WTC11 (cell line): ENCODE measurements around the gene SLC35F1. TPM values are rescaled to one million over a fixed set of nuclear protein-coding genes. Genes with fewer than 3 reads are reported as not detected.

ENCODE experiments used
- ATAC-seq: fragments of 200-7000 bp; cut with Tn5 transposase; 2 replicates; pipeline ENCODE4 v1.10.0; 2021; ENCODE audit warnings: mild to moderate bottlenecking, moderate library complexity
- CTCF ChIA-PET: fragments of 300-600 bp; sonication (Branson Sonifier 250); formaldehyde crosslinking; loops from one replicate; lab custom pipeline; 2021; ENCODE audit warnings: antibody characterized with exemption; lab: Charles Lee
- POLR2A ChIA-PET: fragments of 350-600 bp; sonication (Branson Sonifier 250); formaldehyde crosslinking; loops from one replicate; lab custom pipeline; 2021; ENCODE audit warnings: antibody characterized with exemption; lab: Charles Lee
- DNase-seq: peaks from one replicate; pipeline ENCODE4 v3.0.0; 2021; ENCODE audit warnings: low spot score
- H3K27ac Mint-ChIP-seq: 2 replicates; pipeline ENCODE4 v1.8.0; 2021; ENCODE audit warnings: mixed read lengths
- H3K27me3 Mint-ChIP-seq: 2 replicates; pipeline ENCODE4 v1.8.0; 2021; ENCODE audit warnings: low read depth, mild to moderate bottlenecking, moderate library complexity, mixed read lengths
- H3K36me3 Mint-ChIP-seq: 2 replicates; pipeline ENCODE4 v1.8.0; 2021; ENCODE audit warnings: mixed read lengths
- H3K4me1 Mint-ChIP-seq: 2 replicates; pipeline ENCODE4 v1.8.0; 2022; ENCODE audit warnings: mixed read lengths
- H3K4me3 Mint-ChIP-seq: 2 replicates; pipeline ENCODE4 v1.8.0; 2021; ENCODE audit warnings: mild to moderate bottlenecking, moderate library complexity, mixed read lengths
- H3K9me3 Mint-ChIP-seq: 2 replicates; pipeline ENCODE4 v1.8.0; 2021; ENCODE audit warnings: mixed read lengths
- AFF4 ChIP-seq: sonication (generic); formaldehyde crosslinking; IDR thresholded peaks from 2 replicates; pipeline ENCODE4 v1.8.1; 2023; ENCODE audit warnings: mild to moderate bottlenecking, missing genetic modification reagents, borderline replicate concordance
- ATF2 ChIP-seq: sonication (generic); formaldehyde crosslinking; IDR thresholded peaks from 2 replicates; pipeline ENCODE4 v1.8.1; 2022; ENCODE audit warnings: low read depth, missing genetic modification reagents, borderline replicate concordance
- E2F4 ChIP-seq: sonication (generic); formaldehyde crosslinking; IDR thresholded peaks from 2 replicates; pipeline ENCODE4 v1.8.1; 2022; ENCODE audit warnings: low read depth, mild to moderate bottlenecking, moderate library complexity, missing genetic modification reagents, borderline replicate concordance
- ERG ChIP-seq: fragments of 250-450 bp; sonication (Bioruptor Pico); IDR thresholded peaks from 2 replicates; pipeline ENCODE4 v1.8.0; 2021; ENCODE audit warnings: mild to moderate bottlenecking
- FOXK1 ChIP-seq: sonication (generic); formaldehyde crosslinking; IDR thresholded peaks from 2 replicates; pipeline ENCODE4 v1.8.0; 2022; ENCODE audit warnings: mild to moderate bottlenecking, moderate library complexity, missing genetic modification reagents
- FOXP1 ChIP-seq: sonication (generic); formaldehyde crosslinking; IDR thresholded peaks from 2 replicates; pipeline ENCODE4 v1.8.0; 2022; ENCODE audit warnings: missing genetic modification reagents, mild to moderate bottlenecking, moderate library complexity, borderline replicate concordance
- JAZF1 ChIP-seq: fragments of 250-450 bp; sonication (Bioruptor Pico); IDR thresholded peaks from 2 replicates; pipeline ENCODE4 v1.9.0; 2021; ENCODE audit warnings: moderate library complexity, mild to moderate bottlenecking, inconsistent platforms
- MLX ChIP-seq: sonication (generic); formaldehyde crosslinking; IDR thresholded peaks from 2 replicates; pipeline ENCODE4 v1.8.1; 2023; ENCODE audit warnings: mild to moderate bottlenecking, missing genetic modification reagents, moderate library complexity
- OVOL2 ChIP-seq: fragments of 250-450 bp; sonication (Bioruptor Pico); IDR thresholded peaks from 2 replicates; pipeline ENCODE4 v1.9.0; 2021; ENCODE audit warnings: mild to moderate bottlenecking, borderline replicate concordance
- PRDM15 ChIP-seq: sonication (generic); formaldehyde crosslinking; IDR thresholded peaks from 2 replicates; pipeline ENCODE4 v1.8.0; 2022; ENCODE audit warnings: missing genetic modification reagents
- TEAD1 ChIP-seq: sonication (generic); formaldehyde crosslinking; IDR thresholded peaks from 2 replicates; pipeline ENCODE4 v1.8.0; 2022; ENCODE audit warnings: mild to moderate bottlenecking, missing genetic modification reagents
- ZBTB43 ChIP-seq: sonication (generic); formaldehyde crosslinking; IDR thresholded peaks from 2 replicates; pipeline ENCODE4 v1.8.1; 2023; ENCODE audit warnings: mild to moderate bottlenecking, missing genetic modification reagents
- ZNF138 ChIP-seq: sonication (generic); formaldehyde crosslinking; conservative IDR thresholded peaks from 2 replicates; pipeline ENCODE4 v1.8.1; 2022; ENCODE audit warnings: mild to moderate bottlenecking, moderate library complexity, missing genetic modification reagents
- ZNF232 ChIP-seq: sonication (generic); formaldehyde crosslinking; IDR thresholded peaks from 2 replicates; pipeline ENCODE4 v1.8.0; 2022; ENCODE audit warnings: mild to moderate bottlenecking, missing genetic modification reagents
- ZNF281 ChIP-seq: sonication (generic); formaldehyde crosslinking; IDR thresholded peaks from 2 replicates; pipeline ENCODE4 v1.8.0; 2023; ENCODE audit warnings: mild to moderate bottlenecking, missing genetic modification reagents
- ZNF532 ChIP-seq: fragments of 250-450 bp; sonication (Bioruptor Pico); IDR thresholded peaks from 2 replicates; pipeline ENCODE4 v1.9.0; 2021; ENCODE audit warnings: mild to moderate bottlenecking, borderline replicate concordance
- total RNA-seq: library from RNA; stranded (reverse); gene quantifications from 3 replicates; pipeline ENCODE4 v1.2.3, GENCODE V29; 2021

The SLC35F1 gene
- total RNA-seq, 1 experiment from 2014 or later, result 11.0 TPM

- ATAC-seq (no peak), DNase-seq (no peak)
- Mint-ChIP-seq H3K9me3 (peaks cover 3% of the 10 kb centered on the region; the same call in 1 of the 2 replicates), H3K27me3 (no peaks in the 10 kb centered on the region), H3K4me3 (no peak overlapping the region), H3K27ac (no peak overlapping the region), H3K4me1 (peaks cover 18% of the 10 kb centered on the region), H3K36me3 (no peaks in the 10 kb centered on the region)
- ChIA-PET POLR2A (no interaction called here), CTCF (no interaction called here)
- no peak for TF ChIP-seq ZNF232 (CRISPR knock-in tag)
- no peak for TF ChIP-seq ZNF281
- no peak for TF ChIP-seq ZNF532 (CRISPR knock-in tag)
- no peak for TF ChIP-seq PRDM15 (CRISPR knock-in tag)
- TF ChIP-seq FOXP1, result no peak
- no peak for TF ChIP-seq ZBTB43
- no peak for TF ChIP-seq ATF2
- no peak for TF ChIP-seq ZNF138 (CRISPR knock-in tag)
- TF ChIP-seq AFF4 (CRISPR knock-in tag), result no peak
- no peak for TF ChIP-seq E2F4
- no peak for TF ChIP-seq ERG (CRISPR knock-in tag)
- no peak for TF ChIP-seq MLX (CRISPR knock-in tag)
- TF ChIP-seq JAZF1, result no peak
- no peak for TF ChIP-seq OVOL2 (CRISPR knock-in tag)
- no peak for TF ChIP-seq TEAD1 (CRISPR knock-in tag)
- no peak for TF ChIP-seq FOXK1 (CRISPR knock-in tag)
Measured at GRCh38 chr6:118147511-118147910, 240.4 kb downstream of the SLC35F1 start.
